Daoy (cell line): ENCODE data around the gene DCAF11. TPM values are rescaled to one million over a fixed set of nuclear protein-coding genes. Genes with fewer than 3 reads are reported as not detected.
A peak's percentile ranks its signal among the peaks of the same experiment; 100 is the strongest.
"Not testable (repeated sequence)": the region's sequence is repeated elsewhere in the genome, so short reads cannot be mapped to it uniquely, and the experiment has no call there.

Experiments
- DNase-seq: peaks from one replicate; pipeline ENCODE4 v3.0.0-alpha.2; 2015; ENCODE audit warnings: low read depth
- total RNA-seq: library from RNA; depleted of rRNA; stranded (reverse); fragments of >200 nt; shearing (Covaris generic); gene quantifications from 2 replicates; pipeline ENCODE4 v1.2.3, GENCODE V29; 2014

Gene DCAF11
- total RNA-seq, 1 experiment from 2014 or later: 68.9 TPM

- DNase-seq: no peak
Measured at GRCh38 chr14:24096545-24097181, 17.9 kb upstream of the DCAF11 start.

- DNase-seq: no peak
Measured at GRCh38 chr14:24098229-24098926, 16.2 kb upstream of the DCAF11 start.

GRCh38 chr14:24098927-24099813, 15.4 kb upstream of the DCAF11 start:
- DNase-seq: no peak

GRCh38 chr14:24100197-24100981, 14.2 kb upstream of the DCAF11 start:
- no peak for DNase-seq

- DNase-seq: no peak
Measured at GRCh38 chr14:24100982-24101494, 13.5 kb upstream of the DCAF11 start.

- DNase-seq: no peak
Measured at GRCh38 chr14:24102357-24103048, 12.1 kb upstream of the DCAF11 start.

- no peak for DNase-seq
Measured at GRCh38 chr14:24103451-24103850, 11.1 kb upstream of the DCAF11 start.

GRCh38 chr14:24105609-24106239, 8.9 kb upstream of the DCAF11 start:
- DNase-seq: not testable (repeated sequence)

- DNase-seq: no peak
Measured at GRCh38 chr14:24106672-24107271, 7.8 kb upstream of the DCAF11 start.

- no peak for DNase-seq
Measured at GRCh38 chr14:24108336-24108874, 6.2 kb upstream of the DCAF11 start.

- DNase-seq: no peak
Measured at GRCh38 chr14:24110060-24110459, 4.5 kb upstream of the DCAF11 start.

- DNase-seq: no peak
Measured at GRCh38 chr14:24110523-24110922, 4.1 kb upstream of the DCAF11 start.

- DNase-seq: no peak
Measured at GRCh38 chr14:24113379-24113800, 1.2 kb upstream of the DCAF11 start.

GRCh38 chr14:24113801-24114531, 611 bp upstream of the DCAF11 start:
- peak; percentile 94 for DNase-seq

- no peak for DNase-seq
Measured at GRCh38 chr14:24115422-24116127, 998 bp downstream of the DCAF11 start.

GRCh38 chr14:24116128-24116814, 1.7 kb downstream of the DCAF11 start:
- no peak for DNase-seq

- DNase-seq: no peak
Measured at GRCh38 chr14:24117179-24117578, 2.6 kb downstream of the DCAF11 start.

GRCh38 chr14:24119691-24120090, 5.1 kb downstream of the DCAF11 start:
- no peak for DNase-seq
